Spinal cord (tissue), 10 donors: Measurements from ENCODE around the gene PDGFD. TPM values are rescaled to one million over a fixed set of nuclear protein-coding genes. Genes with fewer than 3 reads are reported as not detected.

Experiments used
- DNase-seq, 6 donors: peaks; one replicate each; pipeline versions ENCODE4 v3.0.0 to v3.0.0-alpha.2; 2013 to 2015; ENCODE audit warnings: low spot score in 6 of 6, low read depth in 4 of 6
- H3K27ac ChIP-seq: one replicate; pipeline ENCODE4 v1.5.1; 2013; ENCODE audit warnings: low read depth, low read length, control low read depth
- H3K27me3 ChIP-seq: one replicate; pipeline ENCODE4 v1.6.1; 2013; ENCODE audit warnings: low read length; ENCODE audit not compliant: control insufficient read depth, insufficient read depth
- H3K36me3 ChIP-seq: one replicate; pipeline ENCODE4 v1.6.1; 2013; ENCODE audit warnings: low read length; ENCODE audit not compliant: control insufficient read depth, insufficient read depth
- H3K4me1 ChIP-seq: one replicate; pipeline ENCODE4 v1.6.1; 2013; ENCODE audit warnings: low read length; ENCODE audit not compliant: control insufficient read depth, insufficient read depth
- H3K4me3 ChIP-seq: one replicate; pipeline ENCODE4 v1.5.1; 2013; ENCODE audit warnings: low read depth, low read length, control low read depth
- H3K9me3 ChIP-seq: one replicate; pipeline ENCODE4 v1.6.1; 2013; ENCODE audit warnings: low read length; ENCODE audit not compliant: control insufficient read depth, insufficient read depth
- WGBS: methylation state at CpG from one replicate; pipeline ENCODE4 v1.1.5; 2013; ENCODE audit warnings: missing lambda C conversion rate; ENCODE audit not compliant: insufficient coverage; 5-methylcytosine and 5-hydroxymethylcytosine counted together
- polyA plus RNA-seq, 2 donors: library from polyadenylated mRNA; unstranded; fragments of 120-200 nt; gene quantifications; one replicate each; pipeline ENCODE4 v1.2.1, GENCODE V29; 2013; ENCODE audit not compliant: insufficient read length in 2 of 2
- total RNA-seq, 2 donors: library from RNA; depleted of rRNA in 1 of 2; stranded (reverse); fragments of 120-200 nt in 1 of 2; fragments of >200 nt in 1 of 2; gene quantifications; one replicate each; pipeline versions ENCODE4 v1.2.3 to v1.2.4, GENCODE V29; 2013 to 2014
- donor health status: healthy.

Gene PDGFD
- total and polyA plus RNA-seq, 4 donors: 10.0 to 34.2 (median 22.1) TPM

- H3K27ac ChIP-seq: no peak overlapping the region
- DNase-seq: no peak
- no peaks in the 10 kb centered on the region for H3K9me3 ChIP-seq
- no peaks in the 10 kb centered on the region for H3K27me3 ChIP-seq
- H3K4me3 ChIP-seq: no peak overlapping the region
- H3K36me3 ChIP-seq: no peaks in the 10 kb centered on the region
- no peaks in the 10 kb centered on the region for H3K4me1 ChIP-seq
- no CpG with 5 or more reads among the region's 5 CpGs for WGBS
Observed at GRCh38 chr11:104064034-104064630, 99.8 kb downstream of the PDGFD start.

DNA sequence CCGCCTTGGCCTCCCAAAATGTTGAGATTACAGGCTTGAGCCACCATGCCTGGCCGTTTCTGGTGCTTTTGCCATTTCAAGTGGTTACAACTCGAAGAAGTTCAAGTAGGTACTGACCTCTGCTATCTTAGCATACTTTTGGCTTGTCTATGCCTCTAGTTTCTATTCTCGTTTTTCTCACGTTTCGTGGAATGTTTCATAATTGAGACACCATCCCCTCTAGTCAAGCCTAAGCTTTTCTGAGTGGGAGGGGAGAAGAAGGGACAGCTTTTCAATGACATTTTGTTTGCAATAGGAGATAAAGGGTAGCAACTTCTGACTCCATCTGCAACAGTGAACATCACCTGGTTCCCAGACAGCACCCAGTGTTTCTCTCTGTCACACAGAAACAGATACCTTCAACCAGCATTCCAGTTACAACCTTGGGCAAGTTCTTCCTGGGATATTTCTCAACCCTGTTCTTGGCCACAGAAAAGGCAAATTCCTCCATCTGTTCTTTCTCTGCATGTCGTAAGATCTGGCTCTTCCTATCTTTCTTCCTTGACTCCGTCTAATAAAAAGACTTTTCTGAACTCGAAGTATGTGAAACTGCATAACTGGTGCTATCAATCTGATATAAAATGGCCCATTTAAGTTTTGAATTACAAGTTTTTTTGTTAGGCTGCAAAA is 102.0 kb downstream of the PDGFD start:
- DNase-seq: no peak
- 99% methylated on average over 4 of the region's 9 CpGs for WGBS
- Histone ChIP-seq H3K9me3 (no peaks in the 10 kb centered on the region), H3K27ac (no peak overlapping the region), H3K4me3 (no peak overlapping the region), H3K27me3 (no peaks in the 10 kb centered on the region), H3K36me3 (no peaks in the 10 kb centered on the region), H3K4me1 (no peaks in the 10 kb centered on the region)

- no CpG with 5 or more reads among the region's 1 CpG for WGBS
- DNase-seq: no peak
- Histone ChIP-seq H3K9me3 (no peaks in the 10 kb centered on the region), H3K36me3 (no peaks in the 10 kb centered on the region), H3K27ac (no peak overlapping the region), H3K4me3 (no peak overlapping the region), H3K4me1 (no peaks in the 10 kb centered on the region), H3K27me3 (no peaks in the 10 kb centered on the region)
Observed at GRCh38 chr11:104060820-104061219, 103.1 kb downstream of the PDGFD start.

DNA sequence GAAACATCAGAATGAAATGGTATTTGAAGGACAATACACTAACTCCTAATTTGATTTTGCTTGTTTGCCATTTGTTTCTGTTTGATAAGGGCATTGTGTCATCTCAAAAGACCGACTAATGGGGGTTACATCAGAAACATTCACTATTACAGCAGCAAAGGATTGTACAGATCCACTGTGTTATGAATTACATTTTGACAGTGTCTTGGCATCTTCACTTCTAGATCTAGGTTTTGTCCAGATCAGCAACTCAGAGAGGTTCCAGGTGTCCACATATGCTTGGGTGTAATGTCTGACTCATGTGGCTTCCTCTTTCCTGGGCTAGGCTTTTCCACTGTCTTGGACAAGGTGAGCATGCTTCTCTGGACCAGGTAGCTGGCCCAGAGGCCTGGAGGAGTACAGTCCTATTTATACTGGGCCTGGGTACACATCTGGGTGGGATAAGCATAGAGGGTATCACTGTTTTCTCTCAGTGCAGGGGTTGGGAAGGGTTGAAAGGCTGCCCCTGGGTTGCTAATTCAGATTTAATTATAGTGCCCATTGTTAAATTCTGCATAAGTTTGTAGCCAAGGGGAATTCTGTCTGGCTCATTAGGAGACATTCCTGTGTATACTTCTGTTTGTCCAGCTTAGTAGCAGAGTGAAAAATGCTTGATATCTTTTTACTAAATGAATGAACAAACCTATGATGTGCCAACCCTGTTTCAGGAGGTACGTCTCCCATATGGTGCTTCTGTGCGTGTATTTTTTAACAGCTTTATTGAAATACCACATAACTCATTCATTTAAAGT is 103.7 kb downstream of the PDGFD start:
- Histone ChIP-seq H3K27ac (no peak overlapping the region), H3K4me3 (no peak overlapping the region), H3K4me1 (no peaks in the 10 kb centered on the region), H3K27me3 (no peaks in the 10 kb centered on the region), H3K36me3 (no peaks in the 10 kb centered on the region), H3K9me3 (no peaks in the 10 kb centered on the region)
- no CpG with 5 or more reads among the region's 3 CpGs for WGBS
- DNase-seq: peak in 1 of 6 donors; percentile 24

GRCh38 chr11:104058680-104059079 is 105.3 kb downstream of the PDGFD start:
- Histone ChIP-seq H3K9me3 (no peaks in the 10 kb centered on the region), H3K4me1 (no peaks in the 10 kb centered on the region), H3K27me3 (no peaks in the 10 kb centered on the region), H3K27ac (no peak overlapping the region), H3K4me3 (no peak overlapping the region), H3K36me3 (no peaks in the 10 kb centered on the region)
- no CpG with 5 or more reads among the region's 4 CpGs for WGBS
- DNase-seq: no peak

GRCh38 chr11:104057908-104058307 is 106.0 kb downstream of the PDGFD start:
- Histone ChIP-seq H3K36me3 (no peaks in the 10 kb centered on the region), H3K9me3 (no peaks in the 10 kb centered on the region), H3K4me3 (no peak overlapping the region), H3K4me1 (no peaks in the 10 kb centered on the region), H3K27me3 (no peaks in the 10 kb centered on the region), H3K27ac (no peak overlapping the region)
- DNase-seq: no peak
- WGBS: no CpG with 5 or more reads among the region's 5 CpGs

- no peaks in the 10 kb centered on the region for H3K27me3 ChIP-seq
- no CpG with 5 or more reads among the region's 1 CpG for WGBS
- no peaks in the 10 kb centered on the region for H3K36me3 ChIP-seq
- peak in 2 of 6 donors; percentile 37 to 53 for DNase-seq
- no peaks in the 10 kb centered on the region for H3K9me3 ChIP-seq
- H3K4me1 ChIP-seq: no peaks in the 10 kb centered on the region
- H3K27ac ChIP-seq: no peak overlapping the region
- H3K4me3 ChIP-seq: no peak overlapping the region
Observed at GRCh38 chr11:104055596-104055995, 108.4 kb downstream of the PDGFD start.

GRCh38 chr11:104054911-104055529 is 108.9 kb downstream of the PDGFD start:
- Histone ChIP-seq H3K9me3 (no peaks in the 10 kb centered on the region), H3K27me3 (no peaks in the 10 kb centered on the region), H3K4me3 (no peak overlapping the region), H3K36me3 (no peaks in the 10 kb centered on the region), H3K4me1 (no peaks in the 10 kb centered on the region), H3K27ac (no peak overlapping the region)
- DNase-seq: no peak
- WGBS: 100% methylated on average over 2 of the region's 4 CpGs

GRCh38 chr11:104053743-104054478 is 110.0 kb downstream of the PDGFD start:
- WGBS: no CpG with 5 or more reads among the region's 5 CpGs

More at GRCh38 chr11:104053743-104054478, 110.0 kb downstream of the PDGFD start:
- Histone ChIP-seq H3K27me3 (no peaks in the 10 kb centered on the region), H3K9me3 (no peaks in the 10 kb centered on the region), H3K36me3 (no peaks in the 10 kb centered on the region), H3K4me3 (no peak overlapping the region), H3K27ac (no peak overlapping the region), H3K4me1 (no peaks in the 10 kb centered on the region)
- no peak for DNase-seq
